ENCODE data around the gene STAM2. TPM values are rescaled to one million over a fixed set of nuclear protein-coding genes. Genes with fewer than 3 reads are reported as not detected.
A peak's percentile ranks its signal among the peaks of the same experiment; 100 is the strongest.

STAM2 gene
- total RNA-seq, 2 donors from 2014 or later, result 25.7 to 34.0 TPM

- ATAC-seq, result no peak
- Histone ChIP-seq H3K4me1 (peaks cover 28% of the 10 kb centered on the region), H3K4me3 (no peak overlapping the region), H3K27ac (no peak overlapping the region), H3K36me3 (replicated peaks in 1 of 2; ENCODE audit: insufficient read depth in 1 of 2, low read depth in 2 of 2) (no peaks in the 10 kb centered on the region), H3K27me3 (no peaks in the 10 kb centered on the region), H3K9me3 (no peaks in the 10 kb centered on the region)
- TF ChIP-seq CTCF (IDR thresholded peaks at IDR 0.05) (no peak), POLR2A (IDR thresholded peaks at IDR 0.05) (no peak)
- 76 to 85% methylated on average over 2 of the region's 2 CpGs for WGBS, 2 donors
- DNase-seq, result no peak
- intact Hi-C loops (cut with DNase I), result no loop called here
Observed at GRCh38 chr2:152100961-152101360, 74.6 kb downstream of the STAM2 start.

GRCh38 chr2:152099367-152100050, 76.1 kb downstream of the STAM2 start:
- Histone ChIP-seq H3K27me3 (no peaks in the 10 kb centered on the region), H3K9me3 (no peaks in the 10 kb centered on the region), H3K4me3 (peak overlapping the region in 1 of 2 donors; percentile 48), H3K36me3 (replicated peaks in 1 of 2; ENCODE audit: insufficient read depth in 1 of 2, low read depth in 2 of 2) (no peaks in the 10 kb centered on the region), H3K4me1 (peaks cover 28% of the 10 kb centered on the region), H3K27ac (no peak overlapping the region)
- ATAC-seq (no peak), DNase-seq (peak in 3 of 4 donors; percentile 14 to 18 (median 14))
- intact Hi-C loops (cut with DNase I), result no loop called here
- no peak for TF ChIP-seq POLR2A (IDR thresholded peaks at IDR 0.05)
- TF ChIP-seq CTCF (IDR thresholded peaks at IDR 0.05), result no peak
- WGBS, 2 donors, result 10 to 17% methylated on average over 17 to 19 of the region's 19 CpGs

- intact Hi-C loops (cut with DNase I), result no loop called here
- DNase-seq (peak in 2 of 4 donors; percentile 7 to 15), ATAC-seq (no peak)
- H3K9me3 ChIP-seq, result no peaks in the 10 kb centered on the region
- H3K4me3 ChIP-seq, result peak within 1 kb of the TSS; percentile 9 to 48
- peaks cover 28% of the 10 kb centered on the region for H3K4me1 ChIP-seq
- H3K27ac ChIP-seq, result peak within 1 kb of the TSS in 1 of 4 donors; percentile 2
- WGBS, 2 donors, result 1 to 2% methylated on average over 52 to 66 of the region's 73 CpGs
- TF ChIP-seq CTCF (IDR thresholded peaks at IDR 0.05) (no peak), POLR2A (IDR thresholded peaks at IDR 0.05) (no peak)
- no peaks in the 10 kb centered on the region for H3K36me3 ChIP-seq (replicated peaks in 1 of 2; ENCODE audit: insufficient read depth in 1 of 2, low read depth in 2 of 2)
- H3K27me3 ChIP-seq, result no peaks in the 10 kb centered on the region
Observed at GRCh38 chr2:152098496-152099366, 76.8 kb downstream of the STAM2 start, which contains the start of gene CACNB4. Gene CACNB4 (minus strand): TSS chr2:152099044.

GRCh38 chr2:152097801-152098495, 77.6 kb downstream of the STAM2 start:
- peak overlapping the region in 1 of 4 donors; percentile 2 for H3K27ac ChIP-seq
- intact Hi-C loops (cut with DNase I), result no loop called here

More at GRCh38 chr2:152097801-152098495, 77.6 kb downstream of the STAM2 start:
- Histone ChIP-seq H3K4me1 (peaks cover 28% of the 10 kb centered on the region), H3K36me3 (replicated peaks in 1 of 2; ENCODE audit: insufficient read depth in 1 of 2, low read depth in 2 of 2) (no peaks in the 10 kb centered on the region), H3K27me3 (no peaks in the 10 kb centered on the region), H3K4me3 (peak overlapping the region; percentile 9 to 48), H3K9me3 (no peaks in the 10 kb centered on the region)
- WGBS, 2 donors, result 0 to 2% methylated on average over 11 to 52 of the region's 52 CpGs
- TF ChIP-seq CTCF (IDR thresholded peaks at IDR 0.05) (no peak), POLR2A (IDR thresholded peaks at IDR 0.05) (no peak)
- peak; percentile 17 to 34 (median 26) for DNase-seq
- ATAC-seq, result peak; percentile 72

Measured in body of pancreas (tissue), 4 donors.